ENCODE measurements around the gene IFT88. TPM values are rescaled to one million over a fixed set of nuclear protein-coding genes. Genes with fewer than 3 reads are reported as not detected.

IFT88 gene
- total RNA-seq, 1 experiment from 2014 or later: 12.3 TPM

GRCh38 chr13:20684041-20684440 lies 117.1 kb downstream of the IFT88 start:
- no peaks in the 10 kb centered on the region for H3K27me3 ChIP-seq (ENCODE audit: control insufficient read depth, insufficient read depth, low read length)
- no peaks in the 10 kb centered on the region for H3K9me3 ChIP-seq (ENCODE audit: control insufficient read depth, insufficient read depth, low read depth, low read length)
- intact Hi-C loops (cut with micrococcal nuclease; ENCODE audit: unreplicated experiment) (no loop called here), in situ Hi-C loops (cut with HindIII; ENCODE audit: low pct_unique_long_range_greater_than_20kb, low sequenced_read_pairs) (no loop called here)
- ATAC-seq (no peak), DNase-seq (ENCODE audit: low read depth, low spot score) (no peak)
- BruUV-seq (replicated peaks): no TSS peak
- ChIA-PET CTCF (no interaction called here), POLR2A (no interaction called here)
- no peak overlapping the region for H3K27ac ChIP-seq (ENCODE audit: low read length)
- no peak overlapping the region for H3K4me3 ChIP-seq (ENCODE audit: low read depth in 2 of 2, low read length in 2 of 2)
- H3K36me3 ChIP-seq (ENCODE audit: control insufficient read depth, insufficient read depth, low read length): no peaks in the 10 kb centered on the region
- H3K4me1 ChIP-seq (ENCODE audit: control insufficient read depth, insufficient read depth, low read length): no peaks in the 10 kb centered on the region
- TF ChIP-seq POLR2AphosphoS5 (IDR thresholded peaks at IDR 0.05; ENCODE audit: low read depth, low read length): no peak
- no peak for TF ChIP-seq SIN3A (IDR thresholded peaks at IDR 0.05; ENCODE audit: borderline replicate concordance, insufficient read depth, low read depth, low read length)
- TF ChIP-seq CTCF (IDR thresholded peaks at IDR 0.05): no peak
- TF ChIP-seq TCF7L2 (IDR thresholded peaks at IDR 0.05; ENCODE audit: low read depth, low read length): no peak
- no peak for TF ChIP-seq REST (IDR thresholded peaks at IDR 0.05; ENCODE audit: insufficient read depth in 1 of 2, low read depth in 2 of 2, low read length in 1 of 2)

GRCh38 chr13:20684546-20684945 lies 117.6 kb downstream of the IFT88 start:
- ChIA-PET POLR2A (no interaction called here), CTCF (no interaction called here)
- Histone ChIP-seq H3K27ac (ENCODE audit: low read length) (no peak overlapping the region), H3K27me3 (ENCODE audit: control insufficient read depth, insufficient read depth, low read length) (no peaks in the 10 kb centered on the region), H3K36me3 (ENCODE audit: control insufficient read depth, insufficient read depth, low read length) (no peaks in the 10 kb centered on the region), H3K9me3 (ENCODE audit: control insufficient read depth, insufficient read depth, low read depth, low read length) (no peaks in the 10 kb centered on the region), H3K4me1 (ENCODE audit: control insufficient read depth, insufficient read depth, low read length) (no peaks in the 10 kb centered on the region), H3K4me3 (ENCODE audit: low read depth in 2 of 2, low read length in 2 of 2) (no peak overlapping the region)
- DNase-seq (ENCODE audit: low read depth, low spot score): no peak
- intact Hi-C loops (cut with micrococcal nuclease; ENCODE audit: unreplicated experiment): no loop called here
- no peak for TF ChIP-seq TCF7L2 (IDR thresholded peaks at IDR 0.05; ENCODE audit: low read depth, low read length)
- TF ChIP-seq SIN3A (IDR thresholded peaks at IDR 0.05; ENCODE audit: borderline replicate concordance, insufficient read depth, low read depth, low read length): no peak
- TF ChIP-seq CTCF (IDR thresholded peaks at IDR 0.05): no peak
- no peak for TF ChIP-seq POLR2AphosphoS5 (IDR thresholded peaks at IDR 0.05; ENCODE audit: low read depth, low read length)
- no peak for TF ChIP-seq REST (IDR thresholded peaks at IDR 0.05; ENCODE audit: insufficient read depth in 1 of 2, low read depth in 2 of 2, low read length in 1 of 2)
- no peak for ATAC-seq
- in situ Hi-C loops (cut with HindIII; ENCODE audit: low pct_unique_long_range_greater_than_20kb, low sequenced_read_pairs): no loop called here
- no TSS peak for BruUV-seq (replicated peaks)

Measured in Panc1 (cell line).